ENCODE measurements around the gene ARHGEF9. TPM values are rescaled to one million over a fixed set of nuclear protein-coding genes. Genes with fewer than 3 reads are reported as not detected.

The ARHGEF9 gene
- polyA plus RNA-seq, 1 donor (not counting 4 experiments of a cell fraction or from before 2014, with no cell fraction given): 16.0 TPM

- Histone ChIP-seq H3K27me3 (ENCODE audit: control insufficient read depth, extremely low read depth, insufficient read depth, low read length) (no peaks in the 10 kb centered on the region), H3K9me3 (ENCODE audit: control insufficient read depth, low read depth, low read length) (no peaks in the 10 kb centered on the region), H4K20me1 (ENCODE audit: control insufficient read depth, extremely low read depth, insufficient read depth, low read length) (no peaks in the 10 kb centered on the region), H3K4me1 (ENCODE audit: control insufficient read depth, extremely low read depth, insufficient read depth, low read length) (no peaks in the 10 kb centered on the region), H3K9ac (ENCODE audit: control insufficient read depth, extremely low read depth, insufficient read depth, low read length) (no peak overlapping the region), H3K36me3 (ENCODE audit: control insufficient read depth in 2 of 2, extremely low read depth in 1 of 2, insufficient read depth in 2 of 2, low read length in 2 of 2) (no peaks in the 10 kb centered on the region), H3K79me2 (ENCODE audit: control insufficient read depth, insufficient read depth, low read length) (no peaks in the 10 kb centered on the region), H3K9me1 (ENCODE audit: control insufficient read depth, extremely low read depth, insufficient read depth, low read length) (no peaks in the 10 kb centered on the region), H3K4me3 (ENCODE audit: control insufficient read depth in 2 of 3, extremely low read depth in 1 of 3, insufficient read depth in 2 of 3, low read depth in 1 of 3, low read length in 3 of 3) (no peak overlapping the region), H3K27ac (ENCODE audit: control insufficient read depth, insufficient read depth, low read length) (no peak overlapping the region), H2AFZ (ENCODE audit: control insufficient read depth, low read length) (no peak overlapping the region), H3K4me2 (ENCODE audit: control insufficient read depth, extremely low read depth, insufficient read depth, low read depth, low read length) (no peak overlapping the region)
- TF ChIP-seq CTCF (optimal IDR thresholded peaks at IDR 0.05 in 1 of 3, IDR thresholded peaks at IDR 0.05 in 1 of 3, conservative IDR thresholded peaks at IDR 0.05 in 1 of 3; ENCODE audit: extremely low read depth in 1 of 3, insufficient read depth in 2 of 3, low read length in 3 of 3) (no peak), EZH2 (IDR thresholded peaks at IDR 0.05; ENCODE audit: low read length) (no peak)
- FAIRE-seq: no peak
- dilution Hi-C loops (cut with MboI; ENCODE audit: extremely low pct_ligation_motif_present, low sequenced_read_pairs): no loop called here
- DNase-seq (ENCODE audit: low read depth, low spot score): no peak
These were observed 76.2 kb downstream of the ARHGEF9 start for GRCh38 chrX:63708801-63709200.

- H4K20me1 ChIP-seq (ENCODE audit: control insufficient read depth, extremely low read depth, insufficient read depth, low read length): no peaks in the 10 kb centered on the region
- no peak overlapping the region for H3K9ac ChIP-seq (ENCODE audit: control insufficient read depth, extremely low read depth, insufficient read depth, low read length)
- no peaks in the 10 kb centered on the region for H3K9me1 ChIP-seq (ENCODE audit: control insufficient read depth, extremely low read depth, insufficient read depth, low read length)
- DNase-seq (ENCODE audit: low read depth, low spot score) (no peak), FAIRE-seq (no peak)
- no peaks in the 10 kb centered on the region for H3K9me3 ChIP-seq (ENCODE audit: control insufficient read depth, low read depth, low read length)
- no peak overlapping the region for H2AFZ ChIP-seq (ENCODE audit: control insufficient read depth, low read length)
- no peak overlapping the region for H3K4me3 ChIP-seq (ENCODE audit: control insufficient read depth in 2 of 3, extremely low read depth in 1 of 3, insufficient read depth in 2 of 3, low read depth in 1 of 3, low read length in 3 of 3)
- H3K36me3 ChIP-seq (ENCODE audit: control insufficient read depth in 2 of 2, extremely low read depth in 1 of 2, insufficient read depth in 2 of 2, low read length in 2 of 2): no peaks in the 10 kb centered on the region
- H3K79me2 ChIP-seq (ENCODE audit: control insufficient read depth, insufficient read depth, low read length): no peaks in the 10 kb centered on the region
- dilution Hi-C loops (cut with MboI; ENCODE audit: extremely low pct_ligation_motif_present, low sequenced_read_pairs): no loop called here
- H3K27ac ChIP-seq (ENCODE audit: control insufficient read depth, insufficient read depth, low read length): no peak overlapping the region
- TF ChIP-seq EZH2 (IDR thresholded peaks at IDR 0.05; ENCODE audit: low read length): no peak
- TF ChIP-seq CTCF (optimal IDR thresholded peaks at IDR 0.05 in 1 of 3, IDR thresholded peaks at IDR 0.05 in 1 of 3, conservative IDR thresholded peaks at IDR 0.05 in 1 of 3; ENCODE audit: extremely low read depth in 1 of 3, insufficient read depth in 2 of 3, low read length in 3 of 3): no peak
- H3K4me1 ChIP-seq (ENCODE audit: control insufficient read depth, extremely low read depth, insufficient read depth, low read length): no peaks in the 10 kb centered on the region
- H3K27me3 ChIP-seq (ENCODE audit: control insufficient read depth, extremely low read depth, insufficient read depth, low read length): no peaks in the 10 kb centered on the region
- no peak overlapping the region for H3K4me2 ChIP-seq (ENCODE audit: control insufficient read depth, extremely low read depth, insufficient read depth, low read depth, low read length)
These were observed 82.5 kb downstream of the ARHGEF9 start for GRCh38 chrX:63702556-63702955.

All from keratinocyte (primary cell).